Activated CD8-positive, alpha-beta memory T cell treated with anti-CD3 and anti-CD28 coated beads for 48 hours (primary cell): ENCODE data around the gene CRIM1.

ENCODE experiments used
- DNase-seq, 3 experiments: peaks; one replicate each; pipeline ENCODE4 v3.0.0-alpha.2; 2020; ENCODE audit warnings: low read depth in 2 of 3, low spot score in 2 of 3

The CRIM1 gene

GRCh38 chr2:36423172-36423571, 67.6 kb downstream of the CRIM1 start:
- no peak for DNase-seq

- no peak for DNase-seq
These were observed 68.1 kb downstream of the CRIM1 start for GRCh38 chr2:36423619-36424120.

GRCh38 chr2:36425608-36426355, 70.2 kb downstream of the CRIM1 start:
- DNase-seq, result no peak

GRCh38 chr2:36427790-36428243, 72.2 kb downstream of the CRIM1 start:
- no peak for DNase-seq

GRCh38 chr2:36430549-36430948, 75.0 kb downstream of the CRIM1 start:
- no peak for DNase-seq

GRCh38 chr2:36432479-36432878, 76.9 kb downstream of the CRIM1 start:
- DNase-seq, result no peak

- no peak for DNase-seq
These were observed 78.0 kb downstream of the CRIM1 start for GRCh38 chr2:36433311-36434217.

GRCh38 chr2:36438449-36438977, 82.9 kb downstream of the CRIM1 start:
- no peak for DNase-seq

- DNase-seq, result no peak
These were observed 83.5 kb downstream of the CRIM1 start for GRCh38 chr2:36439084-36439483.

GRCh38 chr2:36441065-36441625, 85.6 kb downstream of the CRIM1 start:
- no peak for DNase-seq

GRCh38 chr2:36441816-36442215, 86.2 kb downstream of the CRIM1 start:
- DNase-seq, result no peak

GRCh38 chr2:36444216-36444936, 88.8 kb downstream of the CRIM1 start:
- DNase-seq, result no peak

- no peak for DNase-seq
These were observed 89.7 kb downstream of the CRIM1 start for GRCh38 chr2:36445185-36445866.

GRCh38 chr2:36446294-36446693, 90.7 kb downstream of the CRIM1 start:
- DNase-seq, result no peak

GRCh38 chr2:36449213-36449612, 93.6 kb downstream of the CRIM1 start:
- DNase-seq, result no peak

- no peak for DNase-seq
These were observed 94.4 kb downstream of the CRIM1 start for GRCh38 chr2:36449943-36450392.

- no peak for DNase-seq
These were observed 95.1 kb downstream of the CRIM1 start for GRCh38 chr2:36450466-36451196.

- DNase-seq, result no peak
These were observed 95.9 kb downstream of the CRIM1 start for GRCh38 chr2:36451512-36451911.

- DNase-seq, result no peak
These were observed 96.7 kb downstream of the CRIM1 start for GRCh38 chr2:36452260-36452659.
